Cardiac fibroblast (primary cell): ENCODE measurements around the gene CGB3.

Experiments used
- DNase-seq, 2 donors: peaks; one replicate each; pipeline versions ENCODE4 v3.0.0 to v3.0.0-alpha.2; 2010; ENCODE audit warnings: low read depth in 2 of 2
- H3K4me3 ChIP-seq, 2 donors: replicated peaks in 1 of 2; 1 replicate in 1 of 2; 2 replicates in 1 of 2; pipeline ENCODE4 v1.5.1; 2011; ENCODE audit warnings: low read depth in 2 of 2, low read length in 2 of 2, mild to moderate bottlenecking in 2 of 2, moderate library complexity in 1 of 2
- TF ChIP-seq, protein P1 (sequence below): IDR thresholded peaks from one replicate; pipeline ENCODE4 v1.5.1; 2011; ENCODE audit warnings: low read depth, mild to moderate bottlenecking, low read length, inconsistent platforms

CGB3 gene

DNA sequence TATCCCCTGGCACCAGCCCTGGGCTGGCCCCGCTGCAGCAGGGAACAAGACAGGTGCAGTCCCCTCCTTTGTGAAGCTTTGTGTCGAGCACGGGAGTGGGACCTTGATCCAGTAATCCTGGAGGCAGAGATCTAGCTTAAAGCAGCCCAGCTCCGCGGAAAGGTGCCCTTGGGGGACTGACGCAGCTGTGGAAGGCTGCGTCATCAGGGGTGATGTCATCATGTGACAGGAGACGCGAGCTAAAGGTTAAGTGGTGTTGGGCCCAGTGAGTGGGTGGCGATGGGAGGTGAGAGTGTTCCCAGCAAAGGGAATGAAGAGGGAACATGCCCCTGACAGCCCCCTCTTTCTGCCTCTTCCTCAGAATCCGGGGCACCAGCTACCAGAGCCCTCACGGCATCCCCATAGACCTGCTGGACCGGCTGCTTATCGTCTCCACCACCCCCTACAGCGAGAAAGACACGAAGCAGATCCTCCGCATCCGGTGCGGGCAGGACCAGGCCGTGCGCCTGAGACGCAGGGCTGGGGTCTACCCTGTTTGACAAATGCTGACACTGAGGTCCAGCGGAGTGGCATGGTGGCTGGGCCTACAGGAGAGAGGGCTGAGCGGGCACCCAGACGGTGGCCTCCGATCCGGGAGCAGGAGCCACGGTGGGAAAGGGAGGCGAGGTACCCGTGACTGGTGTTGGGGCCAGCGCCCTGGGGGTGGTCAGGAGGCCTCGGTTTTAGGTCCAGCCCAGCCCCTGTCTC is 9.8 kb downstream of the CGB3 start:
- DNase-seq: peak in 1 of 2 donors; percentile 42
- H3K4me3 ChIP-seq: no peak overlapping the region
- TF ChIP-seq, protein P1, sequence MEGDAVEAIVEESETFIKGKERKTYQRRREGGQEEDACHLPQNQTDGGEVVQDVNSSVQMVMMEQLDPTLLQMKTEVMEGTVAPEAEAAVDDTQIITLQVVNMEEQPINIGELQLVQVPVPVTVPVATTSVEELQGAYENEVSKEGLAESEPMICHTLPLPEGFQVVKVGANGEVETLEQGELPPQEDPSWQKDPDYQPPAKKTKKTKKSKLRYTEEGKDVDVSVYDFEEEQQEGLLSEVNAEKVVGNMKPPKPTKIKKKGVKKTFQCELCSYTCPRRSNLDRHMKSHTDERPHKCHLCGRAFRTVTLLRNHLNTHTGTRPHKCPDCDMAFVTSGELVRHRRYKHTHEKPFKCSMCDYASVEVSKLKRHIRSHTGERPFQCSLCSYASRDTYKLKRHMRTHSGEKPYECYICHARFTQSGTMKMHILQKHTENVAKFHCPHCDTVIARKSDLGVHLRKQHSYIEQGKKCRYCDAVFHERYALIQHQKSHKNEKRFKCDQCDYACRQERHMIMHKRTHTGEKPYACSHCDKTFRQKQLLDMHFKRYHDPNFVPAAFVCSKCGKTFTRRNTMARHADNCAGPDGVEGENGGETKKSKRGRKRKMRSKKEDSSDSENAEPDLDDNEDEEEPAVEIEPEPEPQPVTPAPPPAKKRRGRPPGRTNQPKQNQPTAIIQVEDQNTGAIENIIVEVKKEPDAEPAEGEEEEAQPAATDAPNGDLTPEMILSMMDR: no peak

DNA sequence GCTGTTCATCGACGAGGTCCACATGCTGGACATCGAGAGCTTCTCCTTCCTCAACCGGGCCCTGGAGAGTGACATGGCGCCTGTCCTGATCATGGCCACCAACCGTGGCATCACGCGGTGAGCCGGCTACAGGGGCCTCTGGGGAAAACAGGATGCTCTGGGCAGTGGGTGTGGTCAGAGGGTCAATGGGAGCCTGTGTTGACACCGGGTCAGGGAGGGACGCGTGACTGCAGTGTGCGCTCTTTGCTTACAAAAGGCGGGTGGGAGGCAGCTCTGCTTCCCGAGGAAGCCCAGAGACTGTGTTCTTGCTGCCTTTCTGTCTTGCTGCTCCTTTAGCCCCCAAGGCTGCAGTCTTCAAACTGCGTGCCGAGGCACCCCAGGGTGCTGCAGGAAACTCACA is 12.9 kb downstream of the CGB3 start:
- DNase-seq: no peak

DNA sequence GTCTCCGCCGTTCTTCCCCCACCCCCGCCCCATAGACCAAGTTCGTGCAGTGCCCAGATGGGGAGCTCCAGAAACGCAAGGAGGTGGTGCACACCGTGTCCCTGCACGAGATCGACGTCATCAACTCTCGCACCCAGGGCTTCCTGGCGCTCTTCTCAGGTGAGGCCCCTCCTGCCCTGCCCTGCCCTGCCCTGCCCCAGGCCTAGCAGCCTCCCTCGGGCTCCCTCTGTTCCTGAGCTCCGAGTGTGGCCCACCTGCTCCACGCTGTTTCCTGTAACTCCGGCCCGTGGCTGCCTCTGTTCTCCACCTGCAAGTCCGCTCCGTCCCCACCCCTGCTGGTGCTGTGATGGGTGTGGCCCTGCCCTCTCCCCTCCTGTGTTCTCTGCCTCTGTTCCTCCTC is 13.7 kb downstream of the CGB3 start:
- TF ChIP-seq, protein P1: no peak
- no peak overlapping the region for H3K4me3 ChIP-seq
- DNase-seq: no peak

More for the DNA sequence above, 12.9 kb downstream of the CGB3 start:
- H3K4me3 ChIP-seq: no peak overlapping the region
- TF ChIP-seq, protein P1: no peak

DNA sequence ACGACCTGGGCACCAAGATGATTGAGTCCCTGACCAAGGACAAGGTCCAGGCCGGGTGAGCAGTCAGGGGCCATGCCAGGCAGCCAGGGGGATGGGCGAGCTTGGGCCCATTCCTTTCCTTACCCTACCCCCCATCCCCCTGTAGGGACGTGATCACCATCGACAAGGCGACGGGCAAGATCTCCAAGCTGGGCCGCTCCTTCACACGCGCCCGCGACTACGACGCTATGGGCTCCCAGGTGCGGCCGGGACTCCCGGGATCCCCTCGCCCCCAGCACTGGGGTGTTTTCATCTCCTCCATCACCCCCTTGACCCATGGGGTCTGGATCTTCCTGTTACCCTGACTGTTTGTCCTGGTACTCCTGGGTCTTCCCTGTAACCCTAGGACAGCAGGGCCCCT is 14.3 kb downstream of the CGB3 start:
- TF ChIP-seq, protein P1: no peak
- H3K4me3 ChIP-seq: no peak overlapping the region
- no peak for DNase-seq

DNA sequence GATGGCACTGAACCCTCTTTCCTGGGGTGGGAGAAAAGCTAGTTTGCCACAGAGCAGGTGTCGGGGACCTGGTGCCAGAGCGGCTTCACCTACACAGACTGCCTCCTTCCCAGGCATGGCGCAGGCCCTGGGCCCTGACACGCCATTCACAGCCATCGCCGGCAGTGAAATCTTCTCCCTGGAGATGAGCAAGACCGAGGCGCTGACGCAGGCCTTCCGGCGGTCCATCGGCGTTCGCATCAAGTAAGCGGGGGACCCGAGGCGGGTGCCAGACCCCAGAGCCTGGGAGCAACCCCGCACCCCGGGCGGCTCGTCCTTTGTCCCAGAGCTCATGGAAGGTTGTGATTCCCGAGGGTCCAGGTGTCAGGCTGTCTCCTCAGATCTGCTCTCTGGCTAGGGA is 17.2 kb downstream of the CGB3 start:
- H3K4me3 ChIP-seq: no peak overlapping the region
- TF ChIP-seq, protein P1: no peak
- DNase-seq: no peak

DNA sequence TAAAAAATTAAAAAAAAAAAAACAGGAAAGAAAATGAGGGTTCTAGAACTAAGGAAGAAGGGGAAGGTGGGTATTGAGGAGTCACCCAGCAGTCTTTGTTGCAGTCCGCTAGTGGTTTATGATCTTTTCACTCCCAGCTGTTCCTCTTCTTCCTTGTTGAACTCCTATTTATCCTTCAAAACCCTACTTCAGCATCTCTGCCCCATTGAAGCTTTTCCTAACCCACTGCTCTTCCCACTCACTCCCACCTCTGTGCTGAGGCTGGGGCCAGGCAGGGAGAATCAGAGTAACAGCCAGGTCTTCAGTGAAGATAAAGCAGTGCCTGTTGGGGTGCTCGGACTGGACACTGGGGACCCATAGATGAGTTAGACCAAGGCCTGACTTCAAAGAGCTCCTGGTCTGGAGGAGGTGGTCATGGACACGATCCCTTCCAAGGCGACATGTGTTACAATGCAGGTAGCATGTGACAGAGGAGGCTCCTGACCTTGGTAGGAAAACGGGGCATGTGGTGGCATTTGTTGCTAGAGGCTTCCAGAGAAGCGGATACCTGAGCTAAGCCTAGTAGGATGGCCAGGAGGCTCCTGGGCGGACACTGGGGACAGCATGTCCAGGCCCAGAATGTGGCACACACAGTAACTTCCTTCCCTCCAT is 19.0 kb downstream of the CGB3 start:
- no peak for DNase-seq
- no peak overlapping the region for H3K4me3 ChIP-seq
- TF ChIP-seq, protein P1: no peak

DNA sequence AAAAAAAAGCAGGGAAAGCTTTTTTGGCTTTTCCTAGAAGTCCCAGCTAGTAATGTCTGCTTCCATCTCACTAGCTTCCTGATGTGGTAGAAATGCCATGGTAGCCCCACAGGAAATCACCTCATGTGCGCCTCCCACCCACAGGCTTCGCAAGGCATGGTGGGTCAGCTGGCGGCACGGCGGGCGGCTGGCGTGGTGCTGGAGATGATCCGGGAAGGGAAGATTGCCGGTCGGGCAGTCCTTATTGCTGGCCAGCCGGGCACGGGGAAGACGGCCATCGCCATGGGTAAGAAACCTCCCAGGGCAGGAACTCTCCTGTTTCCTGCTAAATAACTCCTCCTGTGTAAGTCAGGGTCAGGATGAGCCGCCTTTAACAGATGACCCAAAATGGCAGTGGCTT is 20.0 kb downstream of the CGB3 start:
- H3K4me3 ChIP-seq: no peak overlapping the region
- DNase-seq: no peak
- TF ChIP-seq, protein P1: no peak
